ENCODE measurements around the gene CASR.

CASR gene

GRCh38 chr3:122263058-122263457 is 79.6 kb downstream of the CASR start:
- H3K27ac ChIP-seq = no peak overlapping the region
- no peak for TF ChIP-seq CTCF (conservative IDR thresholded peaks at IDR 0.05)

GRCh38 chr3:122263974-122264588 is 80.6 kb downstream of the CASR start:
- TF ChIP-seq CTCF (conservative IDR thresholded peaks at IDR 0.05) = no peak
- H3K27ac ChIP-seq = no peak overlapping the region

GRCh38 chr3:122265957-122266356 is 82.5 kb downstream of the CASR start:
- TF ChIP-seq CTCF (conservative IDR thresholded peaks at IDR 0.05) = peak; percentile 14; the same call in 1 of the 2 replicates

GRCh38 chr3:122268257-122269024 is 85.0 kb downstream of the CASR start:
- no peak for TF ChIP-seq CTCF (conservative IDR thresholded peaks at IDR 0.05)
- no peak overlapping the region for H3K27ac ChIP-seq

More at GRCh38 chr3:122265957-122266356, 82.5 kb downstream of the CASR start:
- no peak overlapping the region for H3K27ac ChIP-seq

GRCh38 chr3:122269045-122269444 is 85.6 kb downstream of the CASR start:
- TF ChIP-seq CTCF (conservative IDR thresholded peaks at IDR 0.05) = no peak
- no peak overlapping the region for H3K27ac ChIP-seq

GRCh38 chr3:122271246-122271898 is 87.9 kb downstream of the CASR start:
- TF ChIP-seq CTCF (conservative IDR thresholded peaks at IDR 0.05) = no peak
- H3K27ac ChIP-seq = no peak overlapping the region

- TF ChIP-seq CTCF (conservative IDR thresholded peaks at IDR 0.05) = no peak
- no peak overlapping the region for H3K27ac ChIP-seq
These were observed 89.4 kb downstream of the CASR start for GRCh38 chr3:122272879-122273278.

All from VCaP (cell line).